Bronchial epithelial cell (primary cell): ENCODE results near the gene IAH1. TPM values are rescaled to one million over a fixed set of nuclear protein-coding genes. Genes with fewer than 3 reads are reported as not detected.
"Not testable (repeated sequence)": the region's sequence is repeated elsewhere in the genome, so short reads cannot be mapped to it uniquely, and the experiment has no call there.

Experiments used
- DNase-seq: peaks from one replicate; pipeline ENCODE4 v3.0.0-alpha.2; 2010; ENCODE audit warnings: low read depth
- FAIRE-seq: peaks from 2 replicates; lab custom pipeline; 2011; peaks lifted over from hg19 to GRCh38; lab: Jason Lieb, UNC
- H3K27me3 ChIP-seq: 2 replicates; pipeline ENCODE4 v1.5.1; 2011; ENCODE audit warnings: low read length; ENCODE audit not compliant: control insufficient read depth, insufficient read depth
- H3K36me3 ChIP-seq: 2 replicates; pipeline ENCODE4 v1.5.1; 2011; ENCODE audit warnings: low read length; ENCODE audit not compliant: control insufficient read depth, insufficient read depth
- H3K4me3 ChIP-seq: 2 replicates; pipeline ENCODE4 v1.5.1; 2011; ENCODE audit warnings: mild to moderate bottlenecking, low read depth, low read length, control low read depth
- CTCF ChIP-seq: IDR thresholded peaks from 2 replicates; pipeline ENCODE4 v1.5.1; 2011; ENCODE audit warnings: mild to moderate bottlenecking, moderate library complexity, low read length, control low read depth, inconsistent platforms; ENCODE audit not compliant: insufficient read depth, severe bottlenecking
- total RNA-seq: library from RNA; depleted of rRNA; stranded (reverse); fragments of >200 nt; gene quantifications from 2 replicates; pipeline ENCODE4 v1.2.1, GENCODE V29; 2014

Gene IAH1
- total RNA-seq, 1 donor from 2014 or later: 68.7 TPM

DNA sequence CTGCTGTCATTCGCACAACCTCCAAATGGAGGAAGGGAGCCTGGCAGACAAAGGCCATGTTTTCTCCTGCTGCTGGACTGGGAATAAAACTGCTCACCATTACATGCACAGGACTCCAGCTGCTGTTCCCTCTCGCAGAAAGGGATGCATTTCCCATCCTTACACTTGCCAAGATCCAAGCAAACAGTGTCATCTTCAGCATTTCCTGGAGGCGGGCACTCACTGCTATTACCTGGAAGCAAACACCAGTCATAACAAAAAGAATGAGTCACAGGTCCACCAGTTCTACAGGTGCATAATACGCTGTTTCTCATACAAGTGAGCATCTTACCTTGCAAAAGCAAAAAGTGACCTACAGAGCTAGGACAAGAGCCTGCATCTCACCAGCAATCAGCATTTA, 22.7 kb downstream of the IAH1 start:
- Histone ChIP-seq H3K4me3 (no peak overlapping the region), H3K27me3 (no peaks in the 10 kb centered on the region), H3K36me3 (peaks cover 15% of the 10 kb centered on the region)
- TF ChIP-seq CTCF: no peak
- no peak for FAIRE-seq
- peak; percentile 85 for DNase-seq

DNA sequence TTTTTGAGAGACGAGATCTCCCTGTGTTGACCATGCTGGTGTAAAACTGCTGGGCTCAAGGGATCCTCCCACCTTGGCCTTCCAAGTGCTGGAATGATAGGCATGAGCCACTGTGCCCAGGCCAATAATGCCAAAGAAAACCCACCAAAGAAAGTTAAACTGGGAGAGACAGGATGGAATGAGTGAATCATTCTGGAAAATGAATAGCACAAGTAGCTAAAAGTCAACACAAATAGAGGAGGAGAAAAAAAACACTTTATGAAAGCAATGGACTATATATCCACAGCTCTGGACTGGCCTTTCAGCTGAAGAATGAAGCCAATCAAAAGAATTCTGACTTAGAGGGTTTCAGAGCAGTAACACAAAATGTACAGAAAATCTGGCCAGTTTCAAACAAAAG, 23.9 kb downstream of the IAH1 start:
- no peak for TF ChIP-seq CTCF
- no peak for FAIRE-seq
- no peak overlapping the region for H3K4me3 ChIP-seq
- H3K27me3 ChIP-seq: no peaks in the 10 kb centered on the region
- no peak for DNase-seq
- peaks cover 15% of the 10 kb centered on the region for H3K36me3 ChIP-seq

GRCh38 chr2:9508931-9509330, 34.6 kb downstream of the IAH1 start:
- Histone ChIP-seq H3K27me3 (no peaks in the 10 kb centered on the region), H3K4me3 (no peak overlapping the region), H3K36me3 (peaks cover 7% of the 10 kb centered on the region)
- FAIRE-seq: no peak
- no peak for DNase-seq
- no peak for TF ChIP-seq CTCF

DNA sequence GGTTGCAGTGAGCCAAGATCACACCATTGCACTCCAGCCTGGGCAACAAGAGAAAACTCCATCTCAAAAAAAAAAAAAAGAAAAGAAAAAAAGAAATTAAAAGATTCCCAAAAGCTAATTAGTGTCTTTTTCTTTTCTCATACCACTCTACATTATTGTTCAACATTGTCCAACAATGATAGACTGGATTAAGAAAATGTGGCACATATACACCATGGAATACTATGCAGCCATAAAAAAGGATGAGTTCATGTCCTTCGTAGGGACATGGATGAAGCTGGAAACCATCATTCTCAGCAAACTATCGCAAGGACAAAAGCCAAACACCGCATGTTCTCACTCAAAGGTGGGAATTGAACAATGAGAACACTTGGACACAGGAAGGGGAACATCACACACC, 39.6 kb downstream of the IAH1 start:
- FAIRE-seq, H3K27me3 ChIP-seq, H3K4me3 ChIP-seq, DNase-seq: not testable (repeated sequence)
- peaks cover 13% of the 10 kb centered on the region for H3K36me3 ChIP-seq

GRCh38 chr2:9517118-9517782, 42.9 kb downstream of the IAH1 start:
- DNase-seq (no peak), FAIRE-seq (no peak)
- TF ChIP-seq CTCF: no peak
- Histone ChIP-seq H3K36me3 (peaks cover 13% of the 10 kb centered on the region), H3K27me3 (no peaks in the 10 kb centered on the region), H3K4me3 (no peak overlapping the region)

DNA sequence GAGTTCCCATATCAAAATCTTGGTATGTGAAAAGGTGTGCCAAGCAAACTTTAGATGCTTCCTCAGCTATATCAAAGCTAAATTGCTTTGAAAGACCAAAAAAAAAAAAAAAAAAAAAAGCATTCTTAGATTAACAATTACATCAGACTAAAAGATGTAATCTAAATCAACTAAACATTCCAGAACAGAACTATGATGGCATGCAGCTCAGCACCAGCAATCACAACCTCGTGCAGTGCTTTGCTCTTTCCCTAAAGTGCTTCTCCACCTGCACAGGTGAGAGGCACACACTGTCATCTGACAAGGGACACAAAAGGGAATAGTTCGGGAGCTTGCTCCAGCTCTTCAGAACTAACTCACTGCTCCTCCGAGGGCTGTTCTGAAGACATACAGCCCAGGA, 43.8 kb downstream of the IAH1 start:
- DNase-seq (no peak), FAIRE-seq (no peak)
- Histone ChIP-seq H3K27me3 (no peaks in the 10 kb centered on the region), H3K4me3 (no peak overlapping the region), H3K36me3 (peaks cover 9% of the 10 kb centered on the region)
- no peak for TF ChIP-seq CTCF
